GM12878 (cell line): ENCODE results near the gene ELAVL1. TPM values are rescaled to one million over a fixed set of nuclear protein-coding genes. Genes with fewer than 3 reads are reported as not detected.

Source experiments
- CBFB ChIP-seq: IDR thresholded peaks from 2 replicates; pipeline ENCODE4 v1.6.1; 2016; ENCODE audit warnings: antibody characterized with exemption, low read depth
- NFYB ChIP-seq: IDR thresholded peaks from 2 replicates; pipeline ENCODE4 v1.6.1; 2011; ENCODE audit warnings: low read depth, mild to moderate bottlenecking, low read length, improper control_type of control experiment, moderate library complexity; ENCODE audit not compliant: insufficient read depth
- SRF ChIP-seq, 2 experiments: IDR thresholded peaks; 2 replicates each; pipeline ENCODE4 v1.6.1; 2011; ENCODE audit warnings: low read depth in 2 of 2, low read length in 2 of 2, mild to moderate bottlenecking in 1 of 2, moderate library complexity in 1 of 2
- ZNF207 ChIP-seq: fragments of 450-650 bp; IDR thresholded peaks from 2 replicates; pipeline ENCODE4 v1.6.1; 2014; ENCODE audit warnings: antibody characterized with exemption, mild to moderate bottlenecking, borderline replicate concordance
- polyA plus RNA-seq, 11 experiments: library from polyadenylated mRNA; depleted of rRNA in 4 of 11; unstranded in 6 of 11; stranded (reverse) in 5 of 11; fragments of >200 nt; fragmentation: Nextera tagmentation in 4 of 11; fragmentation: Illumina TruSeq in 1 of 11; extraction: Ambion mirVana in 4 of 11; extraction: Trizol in 1 of 11; gene quantifications; 1 replicate in 1 of 11; 2 replicates in 10 of 11; pipeline versions ENCODE4 v1.2.1 to v1.2.3, GENCODE V29; 2011 to 2016; ENCODE audit warnings: inconsistent platforms in 2 of 11, missing spikeins in 2 of 11, low read depth in 1 of 11
- total RNA-seq, 4 experiments: library from RNA; depleted of rRNA in 3 of 4; stranded (reverse); fragments of >200 nt in 3 of 4; fragmentation: Illumina TruSeq in 1 of 4; extraction: Trizol in 1 of 4; gene quantifications; 2 replicates each; pipeline versions ENCODE4 v1.2.1 to v1.2.3, GENCODE V29; 2013 to 2021
- TF ChIP-seq, protein P1 (sequence below): fragments of 450-650 bp; IDR thresholded peaks from 2 replicates; pipeline ENCODE4 v1.6.1; 2017; ENCODE audit warnings: mild to moderate bottlenecking, moderate library complexity
- TF ChIP-seq, protein P2 (sequence below): IDR thresholded peaks from 2 replicates; pipeline ENCODE4 v1.6.1; 2012; ENCODE audit warnings: mild to moderate bottlenecking, low read depth, low read length
- TF ChIP-seq, protein P3 (sequence below): fragments of 450-650 bp; IDR thresholded peaks from 2 replicates; pipeline ENCODE4 v1.6.1; 2016; ENCODE audit warnings: mild to moderate bottlenecking

The ELAVL1 gene
- total and polyA plus RNA-seq, 10 of the 15 experiments (the other 5 are each of a cell fraction or from before 2014, with no cell fraction given), result 7.4 to 155 (median 70.3) TPM

DNA sequence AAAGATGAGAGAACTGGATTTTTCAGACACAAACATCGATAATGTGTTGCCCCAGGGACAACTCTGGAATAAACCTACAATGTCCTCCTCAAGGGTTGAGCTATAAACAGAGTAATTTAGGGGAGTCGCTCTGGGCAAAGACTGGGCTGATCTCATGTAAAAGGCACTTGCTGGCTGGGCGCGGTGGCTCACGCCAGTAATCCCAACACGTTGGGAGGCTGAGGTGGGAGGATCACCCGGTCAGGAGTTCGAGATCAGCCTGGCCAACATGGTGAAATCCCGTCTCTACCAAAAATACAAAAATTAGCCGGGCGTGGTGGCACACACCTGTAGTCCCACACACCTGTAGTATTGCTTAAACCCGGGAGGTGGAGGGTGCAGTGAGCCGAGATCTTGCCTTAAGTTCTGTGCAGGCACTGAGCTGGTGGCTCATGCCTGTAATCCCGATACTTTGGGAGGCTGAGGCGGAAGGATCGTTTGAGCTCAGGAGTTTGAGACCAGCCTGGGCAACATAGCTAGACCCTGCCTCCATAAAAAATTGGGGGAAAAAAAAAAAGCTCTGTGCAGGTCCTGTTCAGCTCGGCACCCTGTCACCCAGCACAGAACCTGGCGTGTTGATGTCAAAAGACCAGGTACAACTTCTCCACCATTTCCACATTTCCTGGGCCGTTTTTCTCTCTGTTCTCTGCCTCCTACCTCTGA is 63.4 kb downstream of the ELAVL1 start (continued):
- TF ChIP-seq, protein P1, sequence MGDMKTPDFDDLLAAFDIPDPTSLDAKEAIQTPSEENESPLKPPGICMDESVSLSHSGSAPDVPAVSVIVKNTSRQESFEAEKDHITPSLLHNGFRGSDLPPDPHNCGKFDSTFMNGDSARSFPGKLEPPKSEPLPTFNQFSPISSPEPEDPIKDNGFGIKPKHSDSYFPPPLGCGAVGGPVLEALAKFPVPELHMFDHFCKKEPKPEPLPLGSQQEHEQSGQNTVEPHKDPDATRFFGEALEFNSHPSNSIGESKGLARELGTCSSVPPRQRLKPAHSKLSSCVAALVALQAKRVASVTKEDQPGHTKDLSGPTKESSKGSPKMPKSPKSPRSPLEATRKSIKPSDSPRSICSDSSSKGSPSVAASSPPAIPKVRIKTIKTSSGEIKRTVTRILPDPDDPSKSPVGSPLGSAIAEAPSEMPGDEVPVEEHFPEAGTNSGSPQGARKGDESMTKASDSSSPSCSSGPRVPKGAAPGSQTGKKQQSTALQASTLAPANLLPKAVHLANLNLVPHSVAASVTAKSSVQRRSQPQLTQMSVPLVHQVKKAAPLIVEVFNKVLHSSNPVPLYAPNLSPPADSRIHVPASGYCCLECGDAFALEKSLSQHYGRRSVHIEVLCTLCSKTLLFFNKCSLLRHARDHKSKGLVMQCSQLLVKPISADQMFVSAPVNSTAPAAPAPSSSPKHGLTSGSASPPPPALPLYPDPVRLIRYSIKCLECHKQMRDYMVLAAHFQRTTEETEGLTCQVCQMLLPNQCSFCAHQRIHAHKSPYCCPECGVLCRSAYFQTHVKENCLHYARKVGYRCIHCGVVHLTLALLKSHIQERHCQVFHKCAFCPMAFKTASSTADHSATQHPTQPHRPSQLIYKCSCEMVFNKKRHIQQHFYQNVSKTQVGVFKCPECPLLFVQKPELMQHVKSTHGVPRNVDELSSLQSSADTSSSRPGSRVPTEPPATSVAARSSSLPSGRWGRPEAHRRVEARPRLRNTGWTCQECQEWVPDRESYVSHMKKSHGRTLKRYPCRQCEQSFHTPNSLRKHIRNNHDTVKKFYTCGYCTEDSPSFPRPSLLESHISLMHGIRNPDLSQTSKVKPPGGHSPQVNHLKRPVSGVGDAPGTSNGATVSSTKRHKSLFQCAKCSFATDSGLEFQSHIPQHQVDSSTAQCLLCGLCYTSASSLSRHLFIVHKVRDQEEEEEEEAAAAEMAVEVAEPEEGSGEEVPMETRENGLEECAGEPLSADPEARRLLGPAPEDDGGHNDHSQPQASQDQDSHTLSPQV, result no peak
- TF ChIP-seq SRF (IDR thresholded peaks at IDR 0.05; ENCODE audit: low read depth in 2 of 2, low read length in 2 of 2) (no peak), CBFB (no peak), ZNF207 (no peak), NFYB (no peak)
- TF ChIP-seq, protein P2, sequence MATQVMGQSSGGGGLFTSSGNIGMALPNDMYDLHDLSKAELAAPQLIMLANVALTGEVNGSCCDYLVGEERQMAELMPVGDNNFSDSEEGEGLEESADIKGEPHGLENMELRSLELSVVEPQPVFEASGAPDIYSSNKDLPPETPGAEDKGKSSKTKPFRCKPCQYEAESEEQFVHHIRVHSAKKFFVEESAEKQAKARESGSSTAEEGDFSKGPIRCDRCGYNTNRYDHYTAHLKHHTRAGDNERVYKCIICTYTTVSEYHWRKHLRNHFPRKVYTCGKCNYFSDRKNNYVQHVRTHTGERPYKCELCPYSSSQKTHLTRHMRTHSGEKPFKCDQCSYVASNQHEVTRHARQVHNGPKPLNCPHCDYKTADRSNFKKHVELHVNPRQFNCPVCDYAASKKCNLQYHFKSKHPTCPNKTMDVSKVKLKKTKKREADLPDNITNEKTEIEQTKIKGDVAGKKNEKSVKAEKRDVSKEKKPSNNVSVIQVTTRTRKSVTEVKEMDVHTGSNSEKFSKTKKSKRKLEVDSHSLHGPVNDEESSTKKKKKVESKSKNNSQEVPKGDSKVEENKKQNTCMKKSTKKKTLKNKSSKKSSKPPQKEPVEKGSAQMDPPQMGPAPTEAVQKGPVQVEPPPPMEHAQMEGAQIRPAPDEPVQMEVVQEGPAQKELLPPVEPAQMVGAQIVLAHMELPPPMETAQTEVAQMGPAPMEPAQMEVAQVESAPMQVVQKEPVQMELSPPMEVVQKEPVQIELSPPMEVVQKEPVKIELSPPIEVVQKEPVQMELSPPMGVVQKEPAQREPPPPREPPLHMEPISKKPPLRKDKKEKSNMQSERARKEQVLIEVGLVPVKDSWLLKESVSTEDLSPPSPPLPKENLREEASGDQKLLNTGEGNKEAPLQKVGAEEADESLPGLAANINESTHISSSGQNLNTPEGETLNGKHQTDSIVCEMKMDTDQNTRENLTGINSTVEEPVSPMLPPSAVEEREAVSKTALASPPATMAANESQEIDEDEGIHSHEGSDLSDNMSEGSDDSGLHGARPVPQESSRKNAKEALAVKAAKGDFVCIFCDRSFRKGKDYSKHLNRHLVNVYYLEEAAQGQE, result no peak
- TF ChIP-seq, protein P3, sequence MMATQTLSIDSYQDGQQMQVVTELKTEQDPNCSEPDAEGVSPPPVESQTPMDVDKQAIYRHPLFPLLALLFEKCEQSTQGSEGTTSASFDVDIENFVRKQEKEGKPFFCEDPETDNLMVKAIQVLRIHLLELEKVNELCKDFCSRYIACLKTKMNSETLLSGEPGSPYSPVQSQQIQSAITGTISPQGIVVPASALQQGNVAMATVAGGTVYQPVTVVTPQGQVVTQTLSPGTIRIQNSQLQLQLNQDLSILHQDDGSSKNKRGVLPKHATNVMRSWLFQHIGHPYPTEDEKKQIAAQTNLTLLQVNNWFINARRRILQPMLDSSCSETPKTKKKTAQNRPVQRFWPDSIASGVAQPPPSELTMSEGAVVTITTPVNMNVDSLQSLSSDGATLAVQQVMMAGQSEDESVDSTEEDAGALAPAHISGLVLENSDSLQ, result no peak
